Activated T-helper 9 cell treated with anti-CD3 and anti-CD28 coated beads, Interleukin-2, amount 50 U/mL, for 16 hours (primary cell): Measurements from ENCODE around the gene NPRL2.
A peak's percentile ranks its signal among the peaks of the same experiment; 100 is the strongest.

Experiments used
- DNase-seq: peaks from one replicate; pipeline ENCODE4 v3.0.0-alpha.2; 2020; ENCODE audit warnings: low read depth

The NPRL2 gene

GRCh38 chr3:50373146-50374051, 22.8 kb upstream of the NPRL2 start:
- DNase-seq, result no peak

GRCh38 chr3:50372349-50372748, 21.8 kb upstream of the NPRL2 start:
- no peak for DNase-seq

GRCh38 chr3:50371133-50371685, 20.6 kb upstream of the NPRL2 start:
- DNase-seq, result no peak

GRCh38 chr3:50370594-50370993, 20.0 kb upstream of the NPRL2 start:
- DNase-seq, result no peak

- no peak for DNase-seq
Observed at GRCh38 chr3:50369012-50369670, 18.6 kb upstream of the NPRL2 start.

GRCh38 chr3:50365842-50366220, 15.3 kb upstream of the NPRL2 start:
- DNase-seq, result no peak

GRCh38 chr3:50365080-50365841, 14.7 kb upstream of the NPRL2 start:
- DNase-seq, result peak; percentile 88

GRCh38 chr3:50364573-50365079, 14.1 kb upstream of the NPRL2 start:
- DNase-seq, result no peak

GRCh38 chr3:50359760-50360110, 9.2 kb upstream of the NPRL2 start:
- no peak for DNase-seq

GRCh38 chr3:50358911-50359759, 8.6 kb upstream of the NPRL2 start, which contains the start of gene TMEM115:
Gene TMEM115, minus strand, starts transcription at chr3:50359521. Its CDS starts 458 bp downstream, at chr3:50359063.
- DNase-seq, result peak; percentile 90

GRCh38 chr3:50358355-50358910, 7.9 kb upstream of the NPRL2 start:
- DNase-seq, result no peak

GRCh38 chr3:50357481-50357880, 6.9 kb upstream of the NPRL2 start:
- DNase-seq, result no peak

GRCh38 chr3:50356553-50356952, 6.0 kb upstream of the NPRL2 start:
- DNase-seq, result no peak

- no peak for DNase-seq
Observed at GRCh38 chr3:50355829-50356552, 5.4 kb upstream of the NPRL2 start.

- DNase-seq, result no peak
Observed at GRCh38 chr3:50354850-50355249, 4.3 kb upstream of the NPRL2 start.

- no peak for DNase-seq
Observed at GRCh38 chr3:50354186-50354764, 3.7 kb upstream of the NPRL2 start.

GRCh38 chr3:50353245-50354004, 2.9 kb upstream of the NPRL2 start:
- no peak for DNase-seq

- DNase-seq, result no peak
Observed at GRCh38 chr3:50352781-50353180, 2.2 kb upstream of the NPRL2 start.

GRCh38 chr3:50351323-50351697, 735 bp upstream of the NPRL2 start:
- DNase-seq, result no peak
